HEK293 (cell line): ENCODE measurements around the gene ZFP92.

ENCODE experiments used
- CTCF ChIP-seq: fragments of 450-650 bp; formaldehyde crosslinking; IDR thresholded peaks from 2 replicates; pipeline ENCODE4 v1.5.1; 2016; ENCODE audit warnings: missing biosample characterization, missing genetic modification characterization
- FEZF1 ChIP-seq: fragments of 450-650 bp; formaldehyde crosslinking; IDR thresholded peaks from 2 replicates; pipeline ENCODE4 v1.5.1; 2016; ENCODE audit warnings: missing biosample characterization, missing genetic modification characterization
- REST ChIP-seq: fragments of 450-650 bp; formaldehyde crosslinking; IDR thresholded peaks from 2 replicates; pipeline ENCODE4 v1.5.1; 2016; ENCODE audit warnings: missing biosample characterization, missing genetic modification characterization
- ZNF19 ChIP-seq: fragments of 450-650 bp; formaldehyde crosslinking; IDR thresholded peaks from 2 replicates; pipeline ENCODE4; 2016; ENCODE audit warnings: missing biosample characterization, missing genetic modification characterization, low read depth
- ZNF639 ChIP-seq: fragments of 450-650 bp; formaldehyde crosslinking; IDR thresholded peaks from 2 replicates; pipeline ENCODE4 v1.5.1; 2016; ENCODE audit warnings: missing biosample characterization, missing genetic modification characterization
- ZNF658 ChIP-seq: fragments of 450-650 bp; formaldehyde crosslinking; IDR thresholded peaks from 2 replicates; pipeline ENCODE4; 2016; ENCODE audit warnings: missing biosample characterization, missing genetic modification characterization

GRCh38 chrX:153417637-153418036 is 6.4 kb downstream of the ZFP92 start:
- TF ChIP-seq ZNF658 (tag by site-specific recombination) (no peak), CTCF (no peak), REST (tag by site-specific recombination) (no peak), ZNF639 (tag by site-specific recombination) (no peak), FEZF1 (no peak), ZNF19 (tag by site-specific recombination) (no peak)
